Mesodermal cell (in vitro differentiated cells): ENCODE data around the gene CCNO. TPM values are rescaled to one million over a fixed set of nuclear protein-coding genes. Genes with fewer than 3 reads are reported as not detected.

ENCODE experiments used
- H3K27ac ChIP-seq: 2 replicates; pipeline ENCODE4 v1.7.0; 2013; ENCODE audit warnings: mild to moderate bottlenecking, low read depth, low read length, moderate library complexity; ENCODE audit not compliant: severe bottlenecking
- H3K36me3 ChIP-seq: 2 replicates; pipeline ENCODE4 v1.7.1; 2013; ENCODE audit warnings: mild to moderate bottlenecking, low read length, moderate library complexity; ENCODE audit not compliant: control insufficient read depth, insufficient read depth
- H3K4me1 ChIP-seq: one replicate; pipeline ENCODE4 v1.7.1; 2013; ENCODE audit warnings: mild to moderate bottlenecking, low read length; ENCODE audit not compliant: insufficient read depth, control insufficient read depth, poor library complexity, severe bottlenecking
- H3K4me3 ChIP-seq: 2 replicates; pipeline ENCODE4 v1.7.0; 2013; ENCODE audit warnings: low read length, control low read depth, mild to moderate bottlenecking; ENCODE audit not compliant: insufficient read depth, poor library complexity, severe bottlenecking; ENCODE audit errors: extremely low read depth
- H3K9me3 ChIP-seq: 2 replicates; pipeline ENCODE4 v1.7.1; 2013; ENCODE audit warnings: mild to moderate bottlenecking, low read length, moderate library complexity; ENCODE audit not compliant: control insufficient read depth
- WGBS, 2 experiments: methylation state at CpG; one replicate each; pipeline ENCODE4 v1.1.5; 2013; ENCODE audit warnings: missing lambda C conversion rate in 2 of 2; ENCODE audit not compliant: insufficient coverage in 2 of 2; 5-methylcytosine and 5-hydroxymethylcytosine counted together
- polyA plus RNA-seq, 2 experiments: library from polyadenylated mRNA; stranded (reverse); fragments of 50-300 nt; gene quantifications; one replicate each; pipeline ENCODE4 v1.2.3, GENCODE V29; 2013

CCNO gene
- polyA plus RNA-seq (2013, experiment 1 of 2): 0.52 TPM
- polyA plus RNA-seq (2013, experiment 2 of 2): not detected

GRCh38 chr5:55232985-55233928, at the start of gene CCNO:
Gene CCNO, minus strand, starts transcription at chr5:55233608. Its CDS starts 85 bp downstream, at chr5:55233523.
- Histone ChIP-seq H3K4me3 (peak within 1 kb of the TSS; percentile 44), H3K36me3 (no peaks in the 10 kb centered on the region), H3K9me3 (no peaks in the 10 kb centered on the region), H3K27ac (no peak within 1 kb of the TSS), H3K4me1 (peaks cover 17% of the 10 kb centered on the region)
- WGBS, 2 experiments: 0 to 1% methylated on average over 73 to 94 of the region's 106 CpGs

- no peak overlapping the region for H3K27ac ChIP-seq
These were observed 45.4 kb upstream of the CCNO start for GRCh38 chr5:55278778-55279177.

GRCh38 chr5:55276771-55277170, 43.4 kb upstream of the CCNO start:
- H3K4me1 ChIP-seq: no peaks in the 10 kb centered on the region
- 78 to 100% methylated on average over 1 of the region's 1 CpG for WGBS, 2 experiments
- no peak overlapping the region for H3K27ac ChIP-seq
- no peaks in the 10 kb centered on the region for H3K9me3 ChIP-seq
- peaks cover 71% of the 10 kb centered on the region for H3K36me3 ChIP-seq
- no peak overlapping the region for H3K4me3 ChIP-seq

More at GRCh38 chr5:55278778-55279177, 45.4 kb upstream of the CCNO start:
- no peak overlapping the region for H3K4me3 ChIP-seq
- 97 to 98% methylated on average over 4 of the region's 4 CpGs for WGBS, 2 experiments
- peaks cover 66% of the 10 kb centered on the region for H3K36me3 ChIP-seq
- H3K9me3 ChIP-seq: no peaks in the 10 kb centered on the region
- no peaks in the 10 kb centered on the region for H3K4me1 ChIP-seq

GRCh38 chr5:55258339-55258738, 24.9 kb upstream of the CCNO start:
- Histone ChIP-seq H3K27ac (no peak overlapping the region), H3K4me3 (no peak overlapping the region), H3K9me3 (no peaks in the 10 kb centered on the region), H3K4me1 (no peaks in the 10 kb centered on the region), H3K36me3 (peaks cover 40% of the 10 kb centered on the region)
- 96 to 100% methylated on average over 2 to 3 of the region's 3 CpGs for WGBS, 2 experiments

- Histone ChIP-seq H3K9me3 (no peaks in the 10 kb centered on the region), H3K27ac (no peak overlapping the region), H3K4me1 (no peaks in the 10 kb centered on the region), H3K36me3 (peaks cover 27% of the 10 kb centered on the region), H3K4me3 (no peak overlapping the region)
- no CpG with 5 or more reads among the region's 4 CpGs for WGBS, 2 experiments
These were observed 21.4 kb upstream of the CCNO start for GRCh38 chr5:55254802-55255201.

- peaks cover 2% of the 10 kb centered on the region for H3K36me3 ChIP-seq
- H3K4me3 ChIP-seq: no peak overlapping the region
- WGBS, 2 experiments: no CpG with 5 or more reads among the region's 1 CpG
- no peak overlapping the region for H3K27ac ChIP-seq
- H3K9me3 ChIP-seq: no peaks in the 10 kb centered on the region
- no peaks in the 10 kb centered on the region for H3K4me1 ChIP-seq
These were observed 16.7 kb upstream of the CCNO start for GRCh38 chr5:55250064-55250463.

GRCh38 chr5:55241746-55242145, 8.3 kb upstream of the CCNO start:
- no peak overlapping the region for H3K27ac ChIP-seq
- no peak overlapping the region for H3K4me3 ChIP-seq
- WGBS, 2 experiments: 69 to 87% methylated on average over 3 to 4 of the region's 4 CpGs
- H3K36me3 ChIP-seq: no peaks in the 10 kb centered on the region
- H3K9me3 ChIP-seq: no peaks in the 10 kb centered on the region
- no peaks in the 10 kb centered on the region for H3K4me1 ChIP-seq

GRCh38 chr5:55236800-55237199, 3.4 kb upstream of the CCNO start:
- no peaks in the 10 kb centered on the region for H3K9me3 ChIP-seq
- peaks cover 10% of the 10 kb centered on the region for H3K4me1 ChIP-seq
- H3K27ac ChIP-seq: no peak overlapping the region
- no peak overlapping the region for H3K4me3 ChIP-seq
- H3K36me3 ChIP-seq: no peaks in the 10 kb centered on the region
- 71 to 73% methylated on average over 10 of the region's 10 CpGs for WGBS, 2 experiments

GRCh38 chr5:55234121-55234700, 803 bp upstream of the CCNO start:
- peak overlapping the region; percentile 44 for H3K4me3 ChIP-seq
- no peak overlapping the region for H3K27ac ChIP-seq
- H3K36me3 ChIP-seq: no peaks in the 10 kb centered on the region
- WGBS, 2 experiments: 0 to 1% methylated on average over 25 to 28 of the region's 31 CpGs
- H3K4me1 ChIP-seq: peaks cover 17% of the 10 kb centered on the region
- no peaks in the 10 kb centered on the region for H3K9me3 ChIP-seq

GRCh38 chr5:55232271-55232984, 980 bp downstream of the CCNO start:
- Histone ChIP-seq H3K27ac (no peak overlapping the region), H3K4me1 (peaks cover 17% of the 10 kb centered on the region), H3K9me3 (no peaks in the 10 kb centered on the region), H3K4me3 (peak overlapping the region; percentile 44), H3K36me3 (no peaks in the 10 kb centered on the region)
- 0% methylated on average over 38 to 42 of the region's 45 CpGs for WGBS, 2 experiments
